Activated B cell treated with CpG ODN at 0.5 μM for 24 hours (primary cell): ENCODE measurements around the gene CDC42BPA. TPM values are rescaled to one million over a fixed set of nuclear protein-coding genes. Genes with fewer than 3 reads are reported as not detected.

Experiments
- ATAC-seq: fragments of 200-7000 bp; cut with Tn5 transposase; one replicate; pipeline ENCODE4 v1.10.0; 2021; ENCODE audit warnings: low read depth, mild to moderate bottlenecking, moderate library complexity
- CTCF ChIA-PET: fragments of 350-600 bp; sonication (Branson Sonifier 250); formaldehyde crosslinking; loops from one replicate; lab custom pipeline; 2021; ENCODE audit warnings: antibody characterized with exemption; lab: Charles Lee
- POLR2A ChIA-PET: fragments of 350-600 bp; sonication (Branson Sonifier 250); formaldehyde crosslinking; loops from one replicate; lab custom pipeline; 2021; ENCODE audit warnings: antibody characterized with exemption; lab: Charles Lee
- DNase-seq: peaks from one replicate; pipeline ENCODE4 v3.0.0; 2022
- H3K27ac Mint-ChIP-seq: one replicate; pipeline ENCODE4 v1.8.0; 2020; ENCODE audit warnings: mixed read lengths
- H3K27me3 Mint-ChIP-seq: one replicate; pipeline ENCODE4 v1.8.0; 2021; ENCODE audit warnings: mixed read lengths
- H3K36me3 Mint-ChIP-seq: one replicate; pipeline ENCODE4 v1.8.0; 2021; ENCODE audit warnings: low read depth, mixed read lengths
- H3K4me1 Mint-ChIP-seq: one replicate; pipeline ENCODE4 v1.8.0; 2021; ENCODE audit warnings: mixed read lengths
- H3K4me3 Mint-ChIP-seq: one replicate; pipeline ENCODE4 v1.8.0; 2020; ENCODE audit warnings: mild to moderate bottlenecking, mixed read lengths
- H3K9me3 Mint-ChIP-seq: one replicate; pipeline ENCODE4 v1.8.0; 2020; ENCODE audit warnings: mixed read lengths
- intact Hi-C: fragments of 100-400 bp; cut with micrococcal nuclease; formaldehyde crosslinking; loops from one replicate; pipeline ENCODE4 v1.15.1; 2024
- total RNA-seq: library from RNA; stranded (reverse); gene quantifications from 2 replicates; pipeline ENCODE4 v1.2.3, GENCODE V29; 2022
- TF ChIP-seq, protein P1 (sequence below): fragments of 200-600 bp; IDR thresholded peaks from one replicate; pipeline ENCODE4 v1.8.0; 2022; ENCODE audit warnings: antibody characterized with exemption, mild to moderate bottlenecking

Gene CDC42BPA
- total RNA-seq, 1 donor from 2014 or later, result 0.29 TPM

DNA sequence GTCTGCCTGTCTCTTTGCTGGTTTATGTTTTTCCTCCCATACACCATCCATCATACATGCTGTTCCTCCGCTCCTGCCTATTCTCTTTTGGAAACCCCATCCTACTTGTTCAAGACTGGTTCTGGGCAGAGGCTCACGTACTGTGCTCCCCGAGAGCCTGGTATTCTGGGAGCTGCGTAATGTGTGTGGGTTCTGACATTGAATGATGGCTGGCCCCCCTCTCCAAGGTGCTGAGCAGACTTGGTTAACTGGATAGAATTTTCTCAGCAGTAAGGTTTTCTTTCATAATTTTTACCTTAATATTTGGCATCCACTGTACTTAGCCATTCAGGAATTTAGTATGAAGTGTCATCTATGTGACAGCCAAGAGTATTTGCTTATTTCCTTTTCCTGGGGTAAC is 351.6 kb downstream of the CDC42BPA start:
- ChIA-PET CTCF (no interaction called here), POLR2A (no interaction called here)
- peaks cover 62% of the 10 kb centered on the region for H3K36me3 Mint-ChIP-seq
- ATAC-seq, result no peak
- H3K9me3 Mint-ChIP-seq, result peaks cover 2% of the 10 kb centered on the region
- no peaks in the 10 kb centered on the region for H3K27me3 Mint-ChIP-seq
- no peak overlapping the region for H3K4me3 Mint-ChIP-seq
- H3K27ac Mint-ChIP-seq, result no peak overlapping the region
- DNase-seq, result no peak
- TF ChIP-seq, protein P1, sequence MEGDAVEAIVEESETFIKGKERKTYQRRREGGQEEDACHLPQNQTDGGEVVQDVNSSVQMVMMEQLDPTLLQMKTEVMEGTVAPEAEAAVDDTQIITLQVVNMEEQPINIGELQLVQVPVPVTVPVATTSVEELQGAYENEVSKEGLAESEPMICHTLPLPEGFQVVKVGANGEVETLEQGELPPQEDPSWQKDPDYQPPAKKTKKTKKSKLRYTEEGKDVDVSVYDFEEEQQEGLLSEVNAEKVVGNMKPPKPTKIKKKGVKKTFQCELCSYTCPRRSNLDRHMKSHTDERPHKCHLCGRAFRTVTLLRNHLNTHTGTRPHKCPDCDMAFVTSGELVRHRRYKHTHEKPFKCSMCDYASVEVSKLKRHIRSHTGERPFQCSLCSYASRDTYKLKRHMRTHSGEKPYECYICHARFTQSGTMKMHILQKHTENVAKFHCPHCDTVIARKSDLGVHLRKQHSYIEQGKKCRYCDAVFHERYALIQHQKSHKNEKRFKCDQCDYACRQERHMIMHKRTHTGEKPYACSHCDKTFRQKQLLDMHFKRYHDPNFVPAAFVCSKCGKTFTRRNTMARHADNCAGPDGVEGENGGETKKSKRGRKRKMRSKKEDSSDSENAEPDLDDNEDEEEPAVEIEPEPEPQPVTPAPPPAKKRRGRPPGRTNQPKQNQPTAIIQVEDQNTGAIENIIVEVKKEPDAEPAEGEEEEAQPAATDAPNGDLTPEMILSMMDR, result no peak
- H3K4me1 Mint-ChIP-seq, result peaks cover 21% of the 10 kb centered on the region
- intact Hi-C loops, result no loop called here

DNA sequence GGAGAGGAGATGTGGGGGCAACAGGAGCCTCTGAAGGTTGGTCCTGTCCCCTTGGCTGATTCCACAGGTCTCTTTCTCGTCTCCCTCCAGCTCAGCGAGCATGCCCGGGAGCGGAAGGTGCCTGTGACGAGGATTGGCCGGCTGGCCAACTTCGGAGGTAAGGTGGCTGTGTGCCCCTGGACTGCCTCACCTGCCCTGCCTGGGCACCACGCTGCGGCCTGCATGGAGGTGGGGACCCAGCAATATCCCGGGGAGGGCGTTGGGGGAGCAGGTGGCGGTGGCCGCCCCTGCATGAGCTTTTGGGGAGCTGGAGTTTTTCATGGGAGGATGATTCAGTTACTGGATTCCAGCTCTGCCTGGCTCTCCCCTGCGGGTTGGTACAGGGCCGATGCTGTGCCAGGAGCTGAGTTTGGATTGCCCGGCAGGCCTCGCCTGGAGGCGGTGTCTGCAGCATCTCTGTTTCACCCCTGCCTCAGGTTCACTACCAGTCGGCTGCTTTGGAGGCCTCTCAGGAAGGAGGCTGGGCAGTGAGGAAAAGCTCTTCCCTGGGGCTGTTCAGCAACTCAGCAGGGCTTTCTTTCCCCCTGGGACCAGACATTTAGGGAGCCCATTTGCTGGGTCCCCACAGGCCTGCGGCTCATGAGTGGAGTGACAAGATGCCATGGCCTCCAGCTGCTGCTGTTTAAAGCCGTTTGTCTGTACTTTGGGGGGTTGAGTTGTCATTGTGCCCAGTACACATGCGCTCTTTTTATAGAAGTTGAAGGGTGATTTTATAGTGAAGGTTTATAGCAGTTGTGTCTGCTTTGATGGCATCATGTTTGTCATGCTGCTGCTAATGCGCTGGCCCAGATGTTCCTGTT is 352.5 kb downstream of the CDC42BPA start:
- H3K27me3 Mint-ChIP-seq, result no peaks in the 10 kb centered on the region
- DNase-seq (no peak), ATAC-seq (no peak)
- H3K4me3 Mint-ChIP-seq, result no peak overlapping the region
- TF ChIP-seq, protein P1, result no peak
- ChIA-PET POLR2A (no interaction called here), CTCF (no interaction called here)
- H3K36me3 Mint-ChIP-seq, result peaks cover 63% of the 10 kb centered on the region
- H3K27ac Mint-ChIP-seq, result no peak overlapping the region
- peaks cover 26% of the 10 kb centered on the region for H3K4me1 Mint-ChIP-seq
- no peaks in the 10 kb centered on the region for H3K9me3 Mint-ChIP-seq
- intact Hi-C loops, result no loop called here

DNA sequence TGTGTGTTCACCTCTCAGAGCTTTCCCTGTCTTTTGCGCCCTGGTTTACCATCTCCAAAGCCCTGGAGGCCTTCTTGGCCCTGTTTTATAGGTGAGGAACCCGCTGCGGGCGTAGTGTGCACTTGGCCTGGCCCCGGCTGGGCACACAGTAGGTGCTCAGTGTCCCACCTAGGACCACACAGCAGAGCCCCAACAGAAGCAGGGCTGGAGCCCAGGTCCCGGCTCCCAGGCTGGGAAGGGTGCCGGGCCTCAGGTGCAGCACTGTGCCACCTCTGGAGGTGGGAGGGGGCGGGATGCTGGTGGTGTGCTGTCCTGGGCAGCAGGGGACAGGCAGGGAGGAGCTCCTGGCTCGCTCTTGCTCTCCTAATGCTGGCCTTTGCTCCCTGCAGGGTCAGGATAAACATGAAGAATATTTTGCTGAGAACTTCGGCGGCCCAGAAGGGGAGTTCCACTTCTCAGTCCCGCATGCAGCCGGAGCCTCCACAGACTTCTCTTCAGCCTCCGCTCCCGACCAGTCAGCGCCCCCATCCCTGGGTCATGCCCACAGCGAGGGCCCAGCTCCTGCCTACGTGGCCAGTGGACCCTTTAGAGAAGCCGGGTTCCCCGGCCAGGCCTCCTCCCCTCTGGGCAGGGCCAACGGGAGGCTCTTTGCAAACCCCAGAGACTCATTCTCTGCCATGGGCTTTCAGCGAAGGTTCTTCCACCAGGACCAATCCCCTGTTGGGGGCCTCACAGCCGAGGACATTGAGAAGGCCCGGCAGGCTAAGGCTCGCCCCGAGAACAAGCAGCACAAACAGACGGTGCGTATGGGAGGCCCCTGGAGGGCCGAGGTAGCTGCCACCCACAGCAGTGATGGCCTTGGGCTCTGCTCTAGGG is 353.4 kb downstream of the CDC42BPA start:
- CTCF ChIA-PET, result no interaction called here
- peaks cover 26% of the 10 kb centered on the region for H3K4me1 Mint-ChIP-seq
- POLR2A ChIA-PET, result no interaction called here
- TF ChIP-seq, protein P1, result no peak
- intact Hi-C loops, result no loop called here
- no peaks in the 10 kb centered on the region for H3K9me3 Mint-ChIP-seq
- H3K27me3 Mint-ChIP-seq, result no peaks in the 10 kb centered on the region
- ATAC-seq (no peak), DNase-seq (no peak)
- H3K27ac Mint-ChIP-seq, result no peak overlapping the region
- no peak overlapping the region for H3K4me3 Mint-ChIP-seq
- peaks cover 57% of the 10 kb centered on the region for H3K36me3 Mint-ChIP-seq

DNA sequence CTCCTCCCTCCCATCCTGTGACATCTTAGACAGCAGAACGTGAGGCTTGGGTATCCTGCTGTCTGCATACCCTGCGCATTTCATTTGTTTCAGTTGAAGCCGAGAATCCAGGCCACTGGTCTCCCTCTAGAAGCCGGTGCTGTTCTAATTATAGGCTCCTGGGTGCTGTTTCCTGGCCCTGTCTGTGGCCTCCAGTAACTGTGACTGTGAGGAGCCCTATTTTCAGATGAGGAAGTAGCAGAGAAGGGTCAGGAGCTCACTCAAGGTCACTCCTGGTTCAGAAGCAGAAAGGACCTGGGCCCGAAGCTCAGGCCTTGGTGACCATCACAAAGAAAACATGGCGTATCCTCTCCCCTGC is 354.2 kb downstream of the CDC42BPA start:
- ATAC-seq (no peak), DNase-seq (no peak)
- Mint-ChIP-seq H3K27ac (no peak overlapping the region), H3K27me3 (no peaks in the 10 kb centered on the region), H3K36me3 (peaks cover 49% of the 10 kb centered on the region), H3K4me3 (no peak overlapping the region), H3K4me1 (peaks cover 32% of the 10 kb centered on the region), H3K9me3 (no peaks in the 10 kb centered on the region)
- POLR2A ChIA-PET, result no interaction called here
- intact Hi-C loops, result no loop called here
- CTCF ChIA-PET, result no interaction called here
- TF ChIP-seq, protein P1, result no peak
